Measurements from ENCODE around the gene MLF2. TPM values are rescaled to one million over a fixed set of nuclear protein-coding genes. Genes with fewer than 3 reads are reported as not detected.

Gene MLF2
- total and polyA plus RNA-seq, 2 of the 13 experiments (the other 11 are each of a cell fraction or from before 2014, with no cell fraction given) = 88.1 to 167 TPM

DNA sequence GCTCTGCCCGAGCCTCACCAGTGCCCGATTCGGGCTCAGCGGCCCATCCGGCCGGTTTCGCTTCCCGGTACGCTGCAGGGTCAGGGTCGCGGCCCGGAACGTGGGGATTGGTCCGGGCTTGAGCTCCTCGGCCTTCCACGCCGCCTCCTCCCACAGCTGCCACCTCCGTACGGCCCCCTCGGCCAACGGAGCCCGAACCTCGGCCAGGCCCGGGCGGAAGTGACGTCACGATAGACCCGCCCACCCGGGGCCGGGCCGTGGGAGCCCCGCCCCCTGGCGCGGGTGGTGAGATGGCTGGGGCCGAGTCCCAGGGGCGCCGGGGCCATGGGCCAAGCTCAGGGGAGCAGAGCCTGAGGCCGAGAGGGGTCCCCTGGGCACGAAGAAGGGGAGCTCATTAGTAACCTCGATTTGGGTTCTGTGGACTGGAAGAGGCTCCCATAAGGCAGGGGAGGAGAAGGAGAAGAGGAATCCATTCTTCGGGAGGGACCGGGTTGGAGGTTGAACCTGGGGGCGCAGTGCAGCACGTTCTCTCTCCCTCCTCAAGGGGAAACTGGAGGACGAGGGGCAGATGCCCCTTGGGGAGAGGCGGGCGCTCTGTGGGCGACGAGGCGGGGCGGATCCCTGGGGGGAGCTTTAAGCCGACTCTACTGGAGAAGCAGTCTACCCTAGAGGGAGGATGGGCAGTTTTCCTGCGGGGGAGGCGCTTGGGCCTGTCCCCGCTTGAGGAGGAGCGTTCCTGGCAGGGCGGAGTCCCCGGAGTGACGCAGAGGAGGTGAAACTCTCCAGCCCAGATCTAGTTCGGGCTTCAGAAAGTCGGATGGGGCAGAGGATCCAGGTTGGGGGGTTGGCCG is at the start of gene MLF2 (continued):
- TF ChIP-seq, protein P1, sequence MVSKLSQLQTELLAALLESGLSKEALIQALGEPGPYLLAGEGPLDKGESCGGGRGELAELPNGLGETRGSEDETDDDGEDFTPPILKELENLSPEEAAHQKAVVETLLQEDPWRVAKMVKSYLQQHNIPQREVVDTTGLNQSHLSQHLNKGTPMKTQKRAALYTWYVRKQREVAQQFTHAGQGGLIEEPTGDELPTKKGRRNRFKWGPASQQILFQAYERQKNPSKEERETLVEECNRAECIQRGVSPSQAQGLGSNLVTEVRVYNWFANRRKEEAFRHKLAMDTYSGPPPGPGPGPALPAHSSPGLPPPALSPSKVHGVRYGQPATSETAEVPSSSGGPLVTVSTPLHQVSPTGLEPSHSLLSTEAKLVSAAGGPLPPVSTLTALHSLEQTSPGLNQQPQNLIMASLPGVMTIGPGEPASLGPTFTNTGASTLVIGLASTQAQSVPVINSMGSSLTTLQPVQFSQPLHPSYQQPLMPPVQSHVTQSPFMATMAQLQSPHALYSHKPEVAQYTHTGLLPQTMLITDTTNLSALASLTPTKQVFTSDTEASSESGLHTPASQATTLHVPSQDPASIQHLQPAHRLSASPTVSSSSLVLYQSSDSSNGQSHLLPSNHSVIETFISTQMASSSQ (IDR thresholded peaks at IDR 0.05; ENCODE audit: low read depth) = no peak
- TF ChIP-seq, protein P1 (CRISPR knock-in tag; IDR thresholded peaks at IDR 0.05; ENCODE audit: borderline replicate concordance) = peak; percentile 56; the same call in 1 of the 2 replicates
- TF ChIP-seq, protein P2, sequence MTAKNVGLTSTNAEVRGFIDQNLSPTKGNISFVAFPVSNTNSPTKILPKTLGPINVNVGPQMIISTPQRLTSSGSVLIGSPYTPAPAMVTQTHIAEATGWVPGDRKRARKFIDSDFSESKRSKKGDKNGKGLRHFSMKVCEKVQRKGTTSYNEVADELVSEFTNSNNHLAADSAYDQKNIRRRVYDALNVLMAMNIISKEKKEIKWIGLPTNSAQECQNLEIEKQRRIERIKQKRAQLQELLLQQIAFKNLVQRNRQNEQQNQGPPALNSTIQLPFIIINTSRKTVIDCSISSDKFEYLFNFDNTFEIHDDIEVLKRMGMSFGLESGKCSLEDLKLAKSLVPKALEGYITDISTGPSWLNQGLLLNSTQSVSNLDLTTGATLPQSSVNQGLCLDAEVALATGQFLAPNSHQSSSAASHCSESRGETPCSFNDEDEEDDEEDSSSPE (CRISPR knock-in tag; IDR thresholded peaks at IDR 0.05) = no peak; the same call in 1 of the 2 replicates
- TF ChIP-seq, protein P3, sequence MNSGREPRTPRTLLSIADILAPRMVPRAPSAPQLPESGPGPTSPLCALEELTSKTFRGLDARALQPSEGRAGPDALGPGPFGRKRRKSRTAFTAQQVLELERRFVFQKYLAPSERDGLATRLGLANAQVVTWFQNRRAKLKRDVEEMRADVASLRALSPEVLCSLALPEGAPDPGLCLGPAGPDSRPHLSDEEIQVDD (CRISPR knock-in tag; IDR thresholded peaks at IDR 0.05; ENCODE audit: borderline replicate concordance) = no peak
- TF ChIP-seq KAT7 (CRISPR knock-in tag; IDR thresholded peaks at IDR 0.05; ENCODE audit: borderline replicate concordance) (peak; percentile 19), ATM (IDR thresholded peaks at IDR 0.05; ENCODE audit: borderline replicate concordance) (no peak), ISL2 (CRISPR knock-in tag; IDR thresholded peaks at IDR 0.05) (peak; percentile 58), ZNF746 (CRISPR knock-in tag; IDR thresholded peaks at IDR 0.05) (peak; percentile 43; the same call in 1 of the 2 replicates), HOXA5 (CRISPR knock-in tag; IDR thresholded peaks at IDR 0.05) (peak; percentile 59), ZNF619 (CRISPR knock-in tag; IDR thresholded peaks at IDR 0.05) (peak; percentile 87; the same call in 1 of the 2 replicates), CEBPB (IDR thresholded peaks at IDR 0.05; ENCODE audit: borderline replicate concordance, low read depth, low read length) (no peak), ZNF713 (CRISPR knock-in tag; IDR thresholded peaks at IDR 0.05) (no peak; the same call in 1 of the 2 replicates), RAD51 (IDR thresholded peaks at IDR 0.05; ENCODE audit: borderline replicate concordance) (no peak), ZNF607 (CRISPR knock-in tag; IDR thresholded peaks at IDR 0.05; ENCODE audit: borderline replicate concordance) (peak; percentile 60)
- TF ChIP-seq, protein P4, sequence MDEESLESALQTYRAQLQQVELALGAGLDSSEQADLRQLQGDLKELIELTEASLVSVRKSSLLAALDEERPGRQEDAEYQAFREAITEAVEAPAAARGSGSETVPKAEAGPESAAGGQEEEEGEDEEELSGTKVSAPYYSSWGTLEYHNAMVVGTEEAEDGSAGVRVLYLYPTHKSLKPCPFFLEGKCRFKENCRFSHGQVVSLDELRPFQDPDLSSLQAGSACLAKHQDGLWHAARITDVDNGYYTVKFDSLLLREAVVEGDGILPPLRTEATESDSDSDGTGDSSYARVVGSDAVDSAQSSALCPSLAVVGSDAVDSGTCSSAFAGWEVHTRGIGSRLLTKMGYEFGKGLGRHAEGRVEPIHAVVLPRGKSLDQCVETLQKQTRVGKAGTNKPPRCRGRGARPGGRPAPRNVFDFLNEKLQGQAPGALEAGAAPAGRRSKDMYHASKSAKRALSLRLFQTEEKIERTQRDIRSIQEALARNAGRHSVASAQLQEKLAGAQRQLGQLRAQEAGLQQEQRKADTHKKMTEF (CRISPR knock-in tag; IDR thresholded peaks at IDR 0.05) = peak; percentile 70; the same call in 1 of the 2 replicates
- TF ChIP-seq, protein P5, sequence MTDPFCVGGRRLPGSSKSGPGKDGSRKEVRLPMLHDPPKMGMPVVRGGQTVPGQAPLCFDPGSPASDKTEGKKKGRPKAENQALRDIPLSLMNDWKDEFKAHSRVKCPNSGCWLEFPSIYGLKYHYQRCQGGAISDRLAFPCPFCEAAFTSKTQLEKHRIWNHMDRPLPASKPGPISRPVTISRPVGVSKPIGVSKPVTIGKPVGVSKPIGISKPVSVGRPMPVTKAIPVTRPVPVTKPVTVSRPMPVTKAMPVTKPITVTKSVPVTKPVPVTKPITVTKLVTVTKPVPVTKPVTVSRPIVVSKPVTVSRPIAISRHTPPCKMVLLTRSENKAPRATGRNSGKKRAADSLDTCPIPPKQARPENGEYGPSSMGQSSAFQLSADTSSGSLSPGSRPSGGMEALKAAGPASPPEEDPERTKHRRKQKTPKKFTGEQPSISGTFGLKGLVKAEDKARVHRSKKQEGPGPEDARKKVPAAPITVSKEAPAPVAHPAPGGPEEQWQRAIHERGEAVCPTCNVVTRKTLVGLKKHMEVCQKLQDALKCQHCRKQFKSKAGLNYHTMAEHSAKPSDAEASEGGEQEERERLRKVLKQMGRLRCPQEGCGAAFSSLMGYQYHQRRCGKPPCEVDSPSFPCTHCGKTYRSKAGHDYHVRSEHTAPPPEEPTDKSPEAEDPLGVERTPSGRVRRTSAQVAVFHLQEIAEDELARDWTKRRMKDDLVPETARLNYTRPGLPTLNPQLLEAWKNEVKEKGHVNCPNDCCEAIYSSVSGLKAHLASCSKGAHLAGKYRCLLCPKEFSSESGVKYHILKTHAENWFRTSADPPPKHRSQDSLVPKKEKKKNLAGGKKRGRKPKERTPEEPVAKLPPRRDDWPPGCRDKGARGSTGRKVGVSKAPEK (CRISPR knock-in tag; IDR thresholded peaks at IDR 0.05; ENCODE audit: borderline replicate concordance) = no peak
- TF ChIP-seq, protein P6, sequence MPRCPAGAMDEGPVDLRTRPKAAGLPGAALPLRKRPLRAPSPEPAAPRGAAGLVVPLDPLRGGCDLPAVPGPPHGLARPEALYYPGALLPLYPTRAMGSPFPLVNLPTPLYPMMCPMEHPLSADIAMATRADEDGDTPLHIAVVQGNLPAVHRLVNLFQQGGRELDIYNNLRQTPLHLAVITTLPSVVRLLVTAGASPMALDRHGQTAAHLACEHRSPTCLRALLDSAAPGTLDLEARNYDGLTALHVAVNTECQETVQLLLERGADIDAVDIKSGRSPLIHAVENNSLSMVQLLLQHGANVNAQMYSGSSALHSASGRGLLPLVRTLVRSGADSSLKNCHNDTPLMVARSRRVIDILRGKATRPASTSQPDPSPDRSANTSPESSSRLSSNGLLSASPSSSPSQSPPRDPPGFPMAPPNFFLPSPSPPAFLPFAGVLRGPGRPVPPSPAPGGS (CRISPR knock-in tag; IDR thresholded peaks at IDR 0.05) = 0 out of 2 replicates have a peak, but pooled peaks have one; percentile 88
